GM12874 (cell line): Measurements from ENCODE around the gene PIEZO1.

Source experiments
- CTCF ChIP-seq: IDR thresholded peaks from 2 replicates; pipeline ENCODE4 v1.5.1; 2011; ENCODE audit warnings: low read depth, mild to moderate bottlenecking, control low read depth, low read length, moderate library complexity; ENCODE audit not compliant: insufficient read depth

PIEZO1 gene

GRCh38 chr16:88686439-88687253 is 98.4 kb downstream of the PIEZO1 start, which contains the start of gene SNAI3:
SNAI3 (minus strand) TSS chr16:88686507; CDS start chr16:88686406, 101 bp downstream.
- no peak for TF ChIP-seq CTCF

- TF ChIP-seq CTCF = no peak
Observed at GRCh38 chr16:88686062-88686438, 99.0 kb downstream of the PIEZO1 start.

GRCh38 chr16:88685156-88686061 is 99.6 kb downstream of the PIEZO1 start:
- peak; percentile 82 for TF ChIP-seq CTCF

- TF ChIP-seq CTCF = no peak
Observed at GRCh38 chr16:88684569-88685155, 100.4 kb downstream of the PIEZO1 start.

GRCh38 chr16:88681709-88682451 is 103.1 kb downstream of the PIEZO1 start:
- TF ChIP-seq CTCF = no peak

- TF ChIP-seq CTCF = peak; percentile 78
Observed at GRCh38 chr16:88681084-88681680, 103.8 kb downstream of the PIEZO1 start.
